Fibroblast of villous mesenchyme (primary cell): Measurements from ENCODE around the gene SLAMF1. TPM values are rescaled to one million over a fixed set of nuclear protein-coding genes. Genes with fewer than 3 reads are reported as not detected.
"Not testable (repeated sequence)": the region's sequence is repeated elsewhere in the genome, so short reads cannot be mapped to it uniquely, and the experiment has no call there.

Experiments used
- DNase-seq: peaks from one replicate; pipeline ENCODE4 v3.0.0-alpha.2; 2010; ENCODE audit warnings: low read depth
- H3K4me3 ChIP-seq: 2 replicates; pipeline ENCODE4 v1.5.1; 2011; ENCODE audit warnings: low read depth, mild to moderate bottlenecking, low read length
- total RNA-seq: library from RNA; depleted of rRNA; stranded (reverse); fragments of >200 nt; gene quantifications from 2 replicates; pipeline ENCODE4 v1.2.3, GENCODE V29; 2012
- TF ChIP-seq, protein P1 (sequence below): IDR thresholded peaks from 2 replicates; pipeline ENCODE4 v1.5.1; 2012; ENCODE audit warnings: low read depth, mild to moderate bottlenecking, low read length; ENCODE audit not compliant: insufficient read depth

Gene SLAMF1
- total RNA-seq, 1 donor, result not detected

GRCh38 chr1:160584784-160585183, 62.1 kb downstream of the SLAMF1 start:
- TF ChIP-seq, protein P1, sequence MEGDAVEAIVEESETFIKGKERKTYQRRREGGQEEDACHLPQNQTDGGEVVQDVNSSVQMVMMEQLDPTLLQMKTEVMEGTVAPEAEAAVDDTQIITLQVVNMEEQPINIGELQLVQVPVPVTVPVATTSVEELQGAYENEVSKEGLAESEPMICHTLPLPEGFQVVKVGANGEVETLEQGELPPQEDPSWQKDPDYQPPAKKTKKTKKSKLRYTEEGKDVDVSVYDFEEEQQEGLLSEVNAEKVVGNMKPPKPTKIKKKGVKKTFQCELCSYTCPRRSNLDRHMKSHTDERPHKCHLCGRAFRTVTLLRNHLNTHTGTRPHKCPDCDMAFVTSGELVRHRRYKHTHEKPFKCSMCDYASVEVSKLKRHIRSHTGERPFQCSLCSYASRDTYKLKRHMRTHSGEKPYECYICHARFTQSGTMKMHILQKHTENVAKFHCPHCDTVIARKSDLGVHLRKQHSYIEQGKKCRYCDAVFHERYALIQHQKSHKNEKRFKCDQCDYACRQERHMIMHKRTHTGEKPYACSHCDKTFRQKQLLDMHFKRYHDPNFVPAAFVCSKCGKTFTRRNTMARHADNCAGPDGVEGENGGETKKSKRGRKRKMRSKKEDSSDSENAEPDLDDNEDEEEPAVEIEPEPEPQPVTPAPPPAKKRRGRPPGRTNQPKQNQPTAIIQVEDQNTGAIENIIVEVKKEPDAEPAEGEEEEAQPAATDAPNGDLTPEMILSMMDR, result no peak
- no peak for DNase-seq
- H3K4me3 ChIP-seq, result no peak overlapping the region

DNA sequence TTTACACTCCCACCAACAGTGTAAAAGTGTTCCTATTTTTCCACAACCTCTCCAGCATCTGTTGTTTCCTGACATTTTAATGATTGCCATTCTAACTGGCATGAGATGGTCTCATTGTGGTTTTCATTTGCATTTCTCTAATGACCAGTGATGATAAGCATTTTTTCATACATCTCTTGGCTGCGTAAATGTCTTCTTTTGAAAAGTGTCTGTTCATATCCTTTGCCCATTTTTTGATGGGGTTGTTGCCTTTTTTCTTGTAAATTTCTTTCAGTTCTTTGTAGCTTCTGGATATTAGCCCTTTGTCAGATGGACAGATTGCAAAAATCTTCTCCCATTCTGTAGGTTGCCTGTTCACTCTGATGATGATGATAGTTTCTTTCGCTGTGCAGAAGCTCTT, 63.9 kb downstream of the SLAMF1 start:
- not testable (repeated sequence) for DNase-seq, H3K4me3 ChIP-seq

GRCh38 chr1:160581961-160582360, 64.9 kb downstream of the SLAMF1 start:
- no peak for DNase-seq
- TF ChIP-seq, protein P1, result no peak
- H3K4me3 ChIP-seq, result no peak overlapping the region

GRCh38 chr1:160580221-160580812, 66.5 kb downstream of the SLAMF1 start:
- DNase-seq, result no peak
- TF ChIP-seq, protein P1, result no peak
- H3K4me3 ChIP-seq, result no peak overlapping the region

DNA sequence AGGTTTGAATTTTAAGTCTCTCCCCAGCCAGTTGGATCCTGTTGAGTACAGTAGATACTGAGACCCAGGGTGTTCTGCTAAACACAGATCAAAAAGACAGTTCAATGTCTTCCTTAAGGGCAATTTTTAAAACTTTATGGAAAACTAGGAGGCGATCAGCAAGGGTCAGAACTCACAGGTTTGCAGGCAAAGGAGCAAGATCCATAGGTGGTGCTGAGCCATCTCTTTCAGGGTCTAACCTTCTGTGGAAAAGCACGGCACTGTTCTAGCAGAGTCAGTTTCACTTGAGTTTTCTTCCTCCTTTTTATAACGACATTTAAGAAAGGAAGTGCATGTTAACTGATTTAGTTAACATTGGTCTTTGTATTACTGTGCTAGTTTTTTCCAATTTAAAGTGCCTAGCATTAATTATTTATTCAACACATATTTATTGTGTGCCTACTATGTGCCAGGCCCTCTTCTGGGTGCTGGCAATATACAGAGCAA, 67.6 kb downstream of the SLAMF1 start, which contains the start of gene CD84:
Gene CD84, minus strand, starts transcription at position 281 of the 486 bp plus-strand sequence. Its CDS starts 59 bp downstream, at position 222.
- no peak within 1 kb of the TSS for H3K4me3 ChIP-seq
- TF ChIP-seq, protein P1, result no peak
- DNase-seq, result no peak

DNA sequence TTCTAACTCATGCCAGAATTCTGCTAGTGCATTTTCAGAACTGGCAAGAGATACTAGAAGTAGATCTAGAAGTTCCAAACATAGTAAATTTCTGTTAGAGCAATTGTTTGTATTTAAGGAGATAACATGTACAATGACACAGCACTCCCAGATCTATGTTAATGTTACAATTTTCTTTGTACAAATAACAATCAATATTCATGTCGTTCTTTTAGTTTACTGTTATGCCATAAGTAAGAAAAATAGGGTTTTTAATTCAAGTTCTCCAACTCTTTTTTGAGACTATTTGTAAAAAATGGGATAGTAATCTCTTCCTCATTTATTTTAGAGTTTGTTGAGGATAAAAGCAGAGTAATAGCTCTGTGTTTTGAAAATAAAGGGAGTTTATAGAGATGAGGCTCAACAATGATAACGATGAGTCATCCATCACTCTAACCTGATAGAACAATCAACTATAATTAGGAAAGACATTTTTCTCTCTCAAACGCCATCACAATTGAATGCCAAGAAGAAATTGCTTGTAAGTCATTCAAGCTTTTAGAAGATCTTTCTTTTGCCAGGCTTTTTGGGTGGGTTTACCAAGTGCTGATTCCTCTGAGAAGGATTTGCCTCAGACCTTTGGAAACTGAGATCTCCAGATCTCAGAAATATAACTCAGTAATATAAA, 68.2 kb downstream of the SLAMF1 start:
- TF ChIP-seq, protein P1, result no peak
- no peak overlapping the region for H3K4me3 ChIP-seq
- DNase-seq, result no peak

DNA sequence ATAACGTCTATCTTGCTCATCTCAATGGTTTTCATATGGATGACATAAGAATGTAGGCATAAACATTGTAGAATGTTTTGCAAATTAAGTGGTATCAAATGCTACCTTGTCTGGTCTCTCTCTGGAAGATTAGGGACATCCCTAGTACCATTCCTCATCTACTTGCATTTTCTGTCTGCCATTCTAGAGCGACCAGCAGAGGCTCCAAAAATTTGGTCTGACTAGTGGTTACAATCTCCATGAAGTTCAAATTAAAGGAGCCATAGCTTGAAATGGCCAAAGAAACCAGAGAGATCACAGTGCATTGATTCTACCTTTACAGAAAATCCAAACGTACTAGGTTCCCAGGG, 68.7 kb downstream of the SLAMF1 start:
- no peak overlapping the region for H3K4me3 ChIP-seq
- no peak for DNase-seq
- TF ChIP-seq, protein P1, result no peak
